GM18508 (cell line): Measurements from ENCODE around the gene IL18RAP.

Source experiments
- ATAC-seq: cut with Tn5 transposase; IDR thresholded peaks from one replicate; pipeline ENCODE4 v1.9.1; 2021; ENCODE audit warnings: moderate number of reproducible peaks; ENCODE audit not compliant: insufficient read depth, unreplicated experiment

Gene IL18RAP

DNA sequence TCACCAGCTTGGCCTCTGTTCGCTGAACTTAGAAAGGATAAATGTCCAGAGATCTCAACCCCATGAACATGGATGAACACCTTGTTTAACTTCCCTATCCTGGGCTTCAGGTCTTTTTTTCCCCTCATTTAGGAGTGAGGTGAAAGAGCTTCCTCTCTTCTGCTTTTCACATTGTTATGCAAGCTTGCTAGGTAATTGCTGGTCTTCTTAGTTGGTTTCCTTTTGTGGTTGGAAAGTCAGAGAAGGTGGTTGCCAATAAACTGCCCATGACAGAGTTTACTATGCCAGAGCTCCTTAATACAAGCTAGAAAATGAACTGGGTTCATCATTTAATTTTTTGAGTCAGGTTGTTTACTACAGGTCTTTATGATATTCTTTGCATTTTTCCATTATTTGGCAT lies 66.7 kb downstream of the IL18RAP start:
- no peak for ATAC-seq

DNA sequence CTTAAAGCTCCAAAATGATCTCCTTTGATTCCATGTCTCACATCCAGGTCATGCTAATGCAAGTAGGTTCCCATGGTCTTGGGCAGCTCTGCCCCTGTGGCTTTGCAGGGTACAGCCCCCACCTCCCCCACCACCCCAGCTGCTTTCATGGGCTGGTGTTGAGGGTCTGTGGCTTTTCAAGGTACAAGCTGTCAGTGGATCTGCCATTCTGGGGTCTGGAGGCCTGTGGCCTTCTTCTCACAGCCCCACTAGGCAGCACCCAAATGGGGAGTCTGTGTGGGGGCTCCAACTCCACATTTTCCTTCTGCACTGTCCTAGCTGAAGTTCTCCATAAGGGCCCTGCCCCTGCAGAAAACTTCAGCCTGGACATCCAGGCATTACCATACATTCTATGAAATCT lies 69.0 kb downstream of the IL18RAP start:
- no peak for ATAC-seq

- ATAC-seq = no peak
These were observed 71.6 kb downstream of the IL18RAP start for GRCh38 chr2:102494570-102494969.

DNA sequence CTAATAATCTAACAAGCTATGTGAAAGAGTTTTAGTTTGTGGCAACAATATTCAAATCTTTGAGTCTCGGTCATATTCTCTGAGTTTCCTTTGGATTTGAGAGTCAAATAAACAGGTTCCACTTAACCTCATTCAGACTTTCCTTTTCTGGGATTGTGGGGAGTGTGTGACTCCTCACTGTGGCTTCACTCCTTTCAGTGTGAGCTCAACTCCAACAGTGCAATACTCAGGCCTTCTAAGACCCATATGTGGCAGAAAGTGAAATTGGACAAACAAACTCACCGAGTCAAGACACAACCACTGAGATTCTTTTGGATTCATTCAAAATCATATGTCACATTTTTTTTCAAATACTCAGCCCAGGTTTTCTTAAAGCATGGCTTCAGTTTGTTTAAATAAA lies 75.5 kb downstream of the IL18RAP start:
- no peak for ATAC-seq

DNA sequence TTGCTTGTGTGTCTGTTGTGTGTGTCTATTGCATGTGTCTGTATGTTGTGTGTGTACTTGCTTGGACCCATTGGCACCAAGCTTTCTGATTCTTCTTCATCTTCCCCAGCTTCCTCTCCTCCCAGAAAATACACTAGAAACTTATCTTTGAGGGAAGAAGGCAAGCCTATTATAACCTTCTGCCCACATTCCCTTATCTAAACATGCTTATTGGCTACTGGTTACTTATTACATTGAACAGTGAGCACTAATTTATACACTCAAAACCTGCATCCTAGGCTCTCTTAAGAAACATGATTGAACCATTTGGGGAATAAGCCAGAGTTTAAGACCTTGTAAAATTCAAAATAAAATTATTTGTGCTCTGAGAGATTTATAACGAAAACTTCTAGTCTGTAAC lies 76.6 kb downstream of the IL18RAP start:
- ATAC-seq = no peak
